HG03342 (cell line): ENCODE results near the gene CD48.
"Not testable (repeated sequence)": the region's sequence is repeated elsewhere in the genome, so short reads cannot be mapped to it uniquely, and the experiment has no call there.

ENCODE experiments used
- ATAC-seq: cut with Tn5 transposase; IDR thresholded peaks from one replicate; pipeline ENCODE4 v1.9.1; 2021; ENCODE audit warnings: mild to moderate bottlenecking, moderate library complexity; ENCODE audit not compliant: unreplicated experiment

Gene CD48

DNA sequence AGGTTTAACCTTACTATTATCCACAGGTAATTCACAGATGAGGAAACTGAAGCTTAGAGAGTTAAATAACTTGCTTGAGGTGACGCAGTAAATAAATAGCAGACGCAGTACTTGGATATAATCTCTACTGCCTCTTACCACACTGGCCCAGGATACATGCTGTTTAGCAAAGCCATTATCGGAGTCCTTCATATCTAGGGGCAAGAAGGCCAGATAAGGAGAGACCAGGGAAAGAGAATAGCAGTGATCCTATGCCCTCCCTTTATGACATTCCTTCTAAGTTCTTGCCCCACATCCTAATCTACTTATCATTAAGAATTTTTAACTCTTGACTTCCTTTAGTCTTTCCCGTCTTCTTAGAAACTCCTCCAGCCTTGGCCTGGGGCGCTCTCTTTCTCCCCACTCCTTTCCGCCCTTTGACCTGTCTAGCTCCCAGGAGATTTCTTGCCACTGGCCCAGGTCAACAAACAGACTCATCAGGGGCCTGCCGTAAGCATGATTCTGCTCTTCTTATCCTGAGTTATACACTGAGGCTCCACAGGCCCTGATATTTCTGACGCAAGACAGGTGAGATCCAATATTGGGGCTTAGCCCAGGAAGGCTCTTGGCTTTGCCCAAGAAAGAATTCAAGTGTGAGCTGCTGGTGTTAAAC lies 53.3 kb downstream of the CD48 start:
- no peak for ATAC-seq

DNA sequence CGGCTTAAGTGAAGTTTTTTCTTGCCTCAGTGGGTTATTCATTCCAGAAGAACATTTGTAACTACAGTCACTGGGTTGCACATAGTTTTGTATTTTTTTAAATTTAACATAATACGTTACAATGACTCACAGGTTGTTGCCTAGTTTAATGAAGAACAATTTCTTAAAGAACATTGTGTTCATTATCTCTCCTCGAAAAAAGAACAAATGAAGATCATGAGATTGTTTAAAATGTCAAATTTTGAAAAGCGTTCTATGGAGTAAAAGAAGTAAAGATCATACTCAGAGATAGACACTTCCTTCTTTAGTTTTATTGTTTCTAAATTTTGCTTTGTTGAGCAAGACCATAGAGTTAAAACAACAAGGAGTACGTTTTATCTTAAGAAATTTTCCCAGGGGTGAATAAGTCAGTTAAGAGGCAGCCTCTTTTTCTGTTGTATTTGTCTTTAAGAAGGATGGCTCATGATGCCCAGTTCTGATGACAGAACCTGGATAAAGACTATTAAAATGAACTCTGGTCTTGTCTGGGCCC lies 54.3 kb downstream of the CD48 start:
- ATAC-seq, result no peak

DNA sequence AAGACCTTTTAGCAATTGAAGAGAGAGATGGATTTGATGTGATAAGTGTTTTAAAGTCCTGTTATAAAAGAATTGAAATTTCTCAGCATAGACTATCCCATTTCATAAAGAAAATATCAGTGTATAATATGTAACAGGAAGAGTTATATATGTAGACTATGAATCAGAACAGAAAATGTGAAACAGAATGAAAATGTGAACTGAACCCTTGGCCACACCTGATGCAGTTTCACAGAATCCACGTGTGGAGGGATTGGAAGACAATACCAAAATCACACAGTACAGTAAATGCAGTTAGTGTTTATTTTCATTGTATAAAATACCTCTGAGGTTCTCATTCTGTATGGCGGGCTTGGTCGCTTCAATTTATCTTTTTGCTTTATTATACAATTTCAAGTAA lies 54.9 kb downstream of the CD48 start:
- no peak for ATAC-seq

DNA sequence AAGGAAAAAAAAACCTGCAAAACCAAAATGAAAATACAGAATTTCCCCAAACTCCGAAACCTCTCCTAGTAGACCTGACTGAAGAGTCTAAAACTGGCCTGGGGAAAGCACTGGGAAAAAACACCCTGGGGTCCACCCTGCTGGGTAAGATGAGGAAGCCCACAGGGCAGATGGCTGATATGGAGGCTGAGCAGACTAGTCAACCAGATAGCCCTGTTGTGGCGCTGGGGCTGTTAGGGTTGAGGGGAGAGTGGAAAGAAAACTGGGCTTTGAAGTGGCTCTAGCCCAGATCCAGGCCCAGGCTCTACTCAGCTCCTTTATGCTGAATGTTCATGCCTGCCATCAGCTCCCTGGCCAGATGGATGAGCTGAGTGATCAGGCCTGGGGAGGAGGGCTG lies 58.0 kb downstream of the CD48 start:
- ATAC-seq, result no peak

DNA sequence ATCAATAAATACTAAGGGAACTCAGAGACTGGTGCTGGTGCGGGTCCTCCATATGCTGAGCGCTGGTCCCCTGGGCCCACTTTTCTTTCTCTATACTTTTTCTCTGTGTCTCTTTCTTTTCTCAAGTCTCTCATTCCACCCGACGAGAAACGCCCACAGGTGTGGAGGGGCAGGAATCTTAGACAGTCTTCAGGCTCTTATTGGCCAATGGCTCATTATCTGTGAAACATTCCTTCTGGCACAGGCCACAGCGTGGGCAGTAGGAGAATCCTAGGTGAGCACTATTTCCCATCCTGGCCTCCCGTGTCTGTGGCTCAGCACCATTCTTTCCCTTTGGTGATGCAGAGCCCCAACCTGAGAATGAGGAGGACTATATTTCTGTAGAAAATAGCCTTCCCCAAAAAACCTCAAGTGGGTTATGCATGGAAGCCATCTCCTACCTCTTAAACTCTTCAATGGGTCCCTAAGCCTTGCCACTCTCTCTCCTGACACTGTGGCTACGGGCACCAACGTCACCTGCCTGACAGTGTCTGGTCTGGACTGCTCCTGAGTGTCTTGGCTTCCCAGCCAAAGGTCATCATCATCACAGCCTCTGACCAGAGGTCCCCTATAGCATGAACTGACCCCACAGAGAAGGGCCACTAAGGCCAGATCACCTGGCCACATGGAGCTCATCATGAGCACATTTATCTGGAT lies 58.5 kb downstream of the CD48 start:
- no peak for ATAC-seq

DNA sequence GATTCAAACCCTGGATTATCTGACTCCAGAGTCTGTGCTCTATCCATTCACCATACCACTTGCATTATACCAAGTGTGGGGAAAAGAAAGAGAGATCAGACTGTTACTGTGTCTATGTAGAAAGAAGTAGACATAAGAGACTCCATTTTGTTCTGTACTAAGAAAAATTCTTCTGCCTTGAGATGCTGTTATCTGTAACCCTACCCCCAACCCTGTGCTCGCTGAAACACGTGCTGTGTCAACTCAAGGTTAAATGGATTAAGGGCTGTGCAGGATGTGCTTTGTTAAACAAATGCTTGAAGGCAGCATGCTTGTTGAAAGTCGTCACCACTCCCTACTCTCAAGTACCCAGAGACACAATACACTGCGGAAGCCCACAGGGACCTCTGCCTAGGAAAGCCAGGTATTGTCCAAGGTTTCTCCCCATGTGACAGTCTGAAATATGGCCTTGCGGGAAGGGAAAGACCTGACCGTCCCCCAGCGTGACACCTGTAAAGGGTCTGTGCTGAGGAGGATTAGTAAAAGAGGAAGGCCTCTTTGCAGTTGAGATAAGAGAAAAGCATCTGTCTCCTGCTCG lies 59.5 kb downstream of the CD48 start:
- ATAC-seq, result not testable (repeated sequence)

DNA sequence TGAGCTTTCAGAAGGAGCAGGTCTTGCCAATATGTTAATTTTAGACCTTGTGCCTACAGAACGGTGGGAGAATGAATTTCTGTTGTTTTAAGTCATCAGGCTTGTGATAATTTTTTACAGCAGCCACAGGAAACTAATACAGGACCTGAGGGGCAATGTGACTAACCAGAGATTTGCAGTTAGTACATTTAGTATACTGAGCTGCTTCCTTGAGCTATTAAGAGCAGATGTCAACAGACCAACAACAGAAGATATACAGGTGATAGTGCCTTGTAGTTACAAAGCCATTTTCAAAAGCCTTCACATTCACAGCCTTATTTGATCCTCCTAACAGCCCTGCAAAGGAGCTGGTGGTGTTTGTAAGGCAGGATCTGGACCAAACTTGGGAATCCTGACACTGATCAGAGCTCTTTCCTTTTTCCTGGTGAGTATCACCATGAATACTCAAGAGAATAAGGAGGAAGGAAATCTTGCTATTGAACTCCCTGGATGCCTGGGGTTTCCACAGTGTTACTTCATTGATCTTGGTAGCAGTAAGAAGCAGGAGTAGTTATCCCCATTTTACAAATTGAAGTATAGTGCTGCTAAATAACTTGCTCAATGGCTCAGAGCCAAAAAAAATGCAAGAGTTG lies 60.1 kb downstream of the CD48 start:
- no peak for ATAC-seq

DNA sequence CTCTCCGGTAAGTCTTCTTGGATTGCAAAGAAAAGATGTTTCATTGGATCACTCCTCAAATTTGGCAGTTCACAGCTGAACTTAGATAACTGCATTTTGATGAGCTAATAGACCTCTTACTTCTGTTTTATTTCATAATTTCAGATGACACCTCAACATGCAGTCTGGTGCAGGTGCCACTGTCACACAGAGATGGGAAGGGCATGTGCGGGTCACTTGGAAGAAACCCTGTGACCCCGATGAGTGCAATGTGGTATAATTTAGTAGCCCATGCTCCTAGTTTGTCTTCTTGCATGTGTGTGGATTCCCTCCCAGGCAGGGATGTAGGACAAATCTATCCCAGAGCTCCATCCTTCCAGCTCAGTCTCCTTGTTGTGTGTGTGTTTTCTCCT lies 64.3 kb downstream of the CD48 start:
- ATAC-seq, result peak; percentile 7

DNA sequence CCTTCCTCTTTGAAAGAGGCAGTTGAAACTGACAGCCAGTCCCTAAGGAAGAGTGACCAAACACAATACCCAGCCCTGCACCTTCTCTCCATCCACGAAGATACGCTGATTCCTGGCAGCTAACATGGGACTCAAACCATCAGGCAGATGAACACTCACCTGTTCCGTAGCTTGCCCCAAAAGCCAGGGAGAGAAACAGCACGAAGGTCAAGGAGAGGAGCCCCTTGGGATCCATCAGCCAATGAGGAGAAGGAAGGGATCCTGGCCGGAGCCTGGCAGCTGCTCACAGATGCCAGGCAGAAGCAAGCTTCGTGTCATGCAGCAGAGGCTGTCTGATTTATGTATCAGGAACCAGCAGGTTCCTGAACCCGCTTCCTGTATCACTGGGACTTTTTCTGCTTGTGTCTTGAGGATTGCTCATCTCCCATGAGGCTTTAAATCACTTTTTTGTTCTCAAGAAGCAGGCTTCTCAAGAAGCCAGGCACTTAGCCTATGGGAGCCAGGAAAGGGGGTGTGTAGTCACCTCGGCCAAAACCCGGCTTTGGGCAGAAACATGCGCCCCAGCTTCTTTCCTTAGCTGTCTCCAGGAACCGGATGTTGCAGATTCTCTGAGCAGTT lies 64.8 kb downstream of the CD48 start, which contains the start of gene SLAMF1:
Gene SLAMF1 (minus strand): TSS at position 334 of the 618 bp plus-strand sequence. CDS start 99 bp downstream, at position 235.
- ATAC-seq, result peak; percentile 48

DNA sequence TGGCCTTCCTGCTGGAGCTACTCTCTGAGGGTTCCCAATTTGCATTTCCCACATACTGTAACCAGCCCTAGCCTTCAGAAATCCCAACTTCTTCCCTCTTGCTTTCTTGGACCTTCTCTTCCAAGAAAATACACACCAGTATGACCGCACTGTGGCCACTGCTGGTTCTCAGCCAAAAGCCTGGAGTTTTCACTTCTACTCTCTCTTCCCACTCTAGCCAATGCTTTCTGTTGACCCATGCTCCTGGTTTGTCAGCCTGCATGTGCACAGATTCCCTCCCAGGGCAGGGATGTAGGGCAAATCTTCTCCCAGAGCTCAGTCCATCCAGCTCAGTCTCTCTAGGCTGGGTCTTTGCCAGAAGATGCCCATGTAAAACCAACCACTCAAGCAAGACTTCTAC lies 65.4 kb downstream of the CD48 start:
- no peak for ATAC-seq

DNA sequence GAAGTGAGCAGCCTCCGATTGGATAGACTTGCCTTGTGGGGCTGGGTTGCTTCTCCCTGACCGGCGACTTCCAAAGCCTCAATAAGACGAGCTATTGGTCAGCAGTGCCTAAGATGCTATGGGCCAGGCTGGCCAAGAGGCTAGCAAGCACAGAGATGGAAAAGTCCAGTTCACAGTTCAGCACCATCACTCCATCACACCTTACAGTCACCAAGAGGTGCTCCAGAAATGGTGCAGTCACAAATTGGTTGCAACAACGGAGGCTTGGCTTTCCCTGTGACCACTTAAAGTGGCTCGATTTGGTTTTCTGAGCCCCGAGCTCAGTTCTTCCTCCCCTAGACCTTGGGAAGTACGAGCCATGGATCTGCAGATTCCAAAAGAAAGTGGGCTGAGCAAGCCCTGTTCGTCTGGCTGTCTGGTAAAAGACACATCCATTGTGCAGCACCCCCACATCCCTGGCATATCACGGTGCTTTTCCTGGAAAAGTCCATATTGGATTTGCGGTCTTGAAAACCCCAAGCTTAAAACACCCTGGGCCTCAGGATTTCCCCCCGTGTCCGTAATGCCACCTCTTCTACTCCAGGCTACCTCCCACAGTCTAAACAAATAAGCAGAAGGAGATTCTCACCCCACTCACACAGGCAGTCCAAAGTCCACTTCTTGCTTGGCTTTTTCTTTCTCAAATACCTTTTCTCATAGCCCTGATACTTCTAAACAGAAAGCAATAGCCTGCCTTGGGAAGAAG lies 66.1 kb downstream of the CD48 start:
- ATAC-seq, result no peak

DNA sequence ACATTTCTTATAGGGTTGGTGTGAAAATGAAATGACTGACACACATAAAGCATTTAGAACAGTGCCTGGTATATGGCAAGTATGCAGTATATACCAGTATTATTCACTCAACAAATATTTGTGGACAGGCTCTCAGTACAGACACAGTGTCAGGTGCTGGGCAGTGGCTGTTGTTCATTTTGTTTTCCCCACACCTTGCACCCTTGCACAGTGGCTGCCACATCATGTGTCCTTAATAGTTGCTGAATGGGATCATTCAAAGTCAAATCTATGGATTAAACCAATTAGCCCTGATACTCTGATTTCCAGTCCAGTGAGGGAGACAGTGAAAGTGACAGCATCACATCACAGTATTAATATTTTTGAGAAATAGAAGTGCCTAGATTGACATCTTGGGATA lies 67.2 kb downstream of the CD48 start:
- no peak for ATAC-seq

DNA sequence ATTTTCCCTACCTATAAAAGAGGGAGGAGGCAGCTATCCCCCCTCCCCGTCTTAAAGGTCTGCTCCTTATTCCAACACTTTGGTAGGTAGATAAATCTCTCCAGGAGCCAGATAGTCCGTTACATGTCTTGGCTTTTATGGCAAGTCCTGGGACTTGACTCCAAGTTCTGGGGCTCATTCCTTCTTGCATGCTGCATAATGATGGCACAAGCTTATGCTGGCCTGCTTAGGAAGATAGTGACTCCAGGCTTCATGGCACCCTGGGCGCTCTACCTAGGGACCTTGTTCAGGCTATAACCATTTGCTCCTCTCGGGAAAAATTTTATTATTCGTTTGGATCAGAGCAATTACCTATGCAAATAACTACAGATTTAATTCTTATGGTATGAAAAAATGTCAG lies 68.5 kb downstream of the CD48 start:
- ATAC-seq, result no peak

DNA sequence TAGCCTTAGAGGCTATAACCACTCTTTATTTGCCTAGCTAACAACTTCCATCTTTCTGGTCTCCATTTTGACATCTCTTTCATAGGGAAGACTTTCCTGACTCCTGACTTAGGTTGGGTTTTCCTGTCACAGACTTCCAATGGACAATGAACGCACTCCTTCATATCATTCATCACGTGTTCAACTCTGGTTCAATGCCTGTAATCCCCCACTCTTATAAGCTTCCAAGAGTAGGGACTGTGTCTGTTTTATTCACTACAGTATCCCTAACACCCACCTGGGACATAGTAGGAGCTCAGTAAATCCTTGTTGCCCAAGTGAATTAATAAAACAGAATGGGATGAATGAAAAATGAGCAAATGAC lies 69.4 kb downstream of the CD48 start:
- ATAC-seq, result no peak

DNA sequence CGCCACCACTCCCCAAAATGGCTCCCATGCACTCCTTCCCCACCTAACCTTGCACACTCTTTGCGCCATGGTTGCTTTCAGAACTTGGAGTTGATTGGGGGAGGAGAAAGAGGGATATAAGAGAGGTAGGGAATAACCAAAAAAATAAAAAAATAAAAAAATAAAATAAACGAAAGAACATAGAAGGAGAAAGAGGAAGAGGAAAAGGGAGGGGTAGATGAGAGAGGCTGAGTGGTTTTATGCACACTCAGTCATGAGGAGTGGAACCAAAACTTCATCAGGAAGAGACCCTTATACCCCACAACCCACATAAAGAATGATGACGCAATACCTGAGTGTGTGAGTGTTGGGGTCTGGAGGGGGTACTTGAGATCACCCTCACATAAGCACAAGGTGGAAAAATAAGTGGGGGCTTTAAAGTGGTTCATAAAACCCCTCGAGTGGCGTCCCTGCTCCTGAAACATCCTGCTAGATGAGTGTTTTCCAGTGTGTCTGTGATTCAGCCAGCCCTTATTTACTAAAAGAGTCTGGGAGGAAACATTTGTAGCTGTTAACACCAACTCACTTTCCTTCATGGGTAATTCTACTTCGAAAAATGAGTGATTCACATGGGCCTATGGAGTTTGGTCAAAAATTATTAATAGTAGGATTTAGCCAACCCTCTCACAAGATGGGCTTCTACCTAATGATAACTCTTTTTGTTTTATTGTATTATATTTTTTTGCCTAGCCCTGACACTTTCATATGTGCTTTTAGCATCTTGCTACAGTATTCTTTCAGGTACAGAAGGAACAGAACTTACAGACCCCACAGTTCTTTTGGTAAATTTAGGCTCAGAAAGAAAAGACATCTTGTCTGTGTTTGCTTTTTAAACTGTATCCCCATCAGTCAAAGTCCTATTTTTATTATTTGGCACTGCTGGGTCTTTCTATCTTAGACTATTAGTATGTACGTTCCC lies 70.0 kb downstream of the CD48 start:
- no peak for ATAC-seq

DNA sequence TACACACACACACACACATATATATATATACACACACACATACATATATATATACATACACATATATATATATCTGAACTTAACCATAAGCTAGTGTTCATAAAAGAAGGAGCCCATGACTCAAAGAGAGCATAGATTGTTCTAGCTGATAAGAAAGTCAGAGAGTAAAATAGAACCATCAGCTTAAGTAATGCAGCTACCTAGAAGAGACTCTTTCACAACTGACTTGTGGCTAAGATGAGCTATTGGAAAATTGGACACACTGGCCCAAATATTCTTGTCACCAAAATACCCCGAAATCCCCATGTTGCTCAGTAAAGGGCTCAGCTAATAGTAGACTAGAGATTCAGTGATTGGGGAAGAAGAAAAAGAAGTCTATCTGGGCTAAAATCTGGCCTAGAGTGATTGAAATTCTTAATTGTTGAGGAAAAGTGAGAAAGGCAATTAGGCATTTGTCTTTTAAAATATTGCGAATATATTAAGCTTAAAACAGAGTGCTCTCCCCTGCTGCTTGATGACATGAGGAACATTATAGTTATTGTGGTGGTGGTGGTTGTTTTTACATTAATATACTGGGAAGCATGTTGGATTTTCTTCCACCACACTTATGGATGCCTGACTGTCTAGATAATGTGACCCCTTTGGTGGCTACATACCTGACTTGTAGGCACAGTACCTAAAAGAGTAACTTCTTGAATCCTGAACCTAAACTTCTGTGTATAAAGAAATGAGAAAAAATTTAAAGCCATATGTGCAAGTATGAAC lies 71.1 kb downstream of the CD48 start:
- no peak for ATAC-seq

DNA sequence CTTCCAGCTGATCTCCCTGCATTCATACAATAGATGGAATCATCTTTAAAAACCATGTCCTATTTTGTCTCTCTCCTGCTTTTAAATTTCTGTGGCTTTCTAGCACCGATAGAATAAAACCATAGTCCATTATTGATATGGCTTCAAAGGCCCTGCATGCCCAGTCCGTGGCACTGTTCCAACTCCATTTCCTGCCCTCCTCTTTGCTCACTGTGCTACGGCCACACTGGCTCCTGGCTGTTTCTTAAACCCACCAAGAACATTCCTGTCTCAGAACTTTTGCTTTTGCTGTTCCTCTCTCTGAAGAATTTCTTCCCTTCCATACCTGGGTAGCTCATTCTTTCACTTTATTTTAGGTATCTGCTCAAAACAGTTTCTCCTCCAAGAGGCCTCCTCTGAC lies 72.0 kb downstream of the CD48 start:
- ATAC-seq, result no peak

DNA sequence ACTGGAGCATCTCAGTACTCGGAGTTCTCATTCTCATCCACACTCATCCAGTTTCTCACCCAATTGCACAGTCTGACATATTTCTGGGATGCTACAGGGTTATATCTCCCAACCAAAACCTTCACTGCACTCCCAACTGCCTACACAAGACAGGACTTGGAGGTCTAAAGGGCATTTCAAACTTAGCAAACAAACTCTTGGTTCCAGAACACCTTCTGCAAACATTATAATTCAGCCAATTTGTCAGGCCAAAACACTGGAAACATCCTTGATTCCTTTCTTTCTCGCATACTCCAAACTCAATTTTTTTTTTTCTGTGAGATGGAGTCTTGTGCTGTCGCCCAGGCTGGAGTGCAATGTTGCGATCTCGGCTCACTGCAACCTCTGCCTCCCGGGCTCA lies 72.7 kb downstream of the CD48 start:
- no peak for ATAC-seq

DNA sequence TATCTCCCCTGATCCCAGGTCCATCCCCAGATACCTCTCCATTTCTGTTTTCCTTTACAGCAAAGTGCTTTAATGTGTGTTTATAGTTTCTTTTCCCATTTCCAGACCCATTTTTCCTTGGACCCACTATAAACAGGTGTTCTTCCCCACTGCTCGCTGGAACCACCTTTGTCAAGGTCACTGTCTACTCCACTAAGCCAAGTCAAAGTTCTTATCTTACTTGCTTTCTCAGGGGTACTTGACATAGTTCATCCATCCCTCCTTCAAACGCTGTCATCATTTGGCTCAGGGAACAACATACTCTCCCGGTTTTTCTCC lies 73.1 kb downstream of the CD48 start:
- ATAC-seq, result no peak
